Measurements from ENCODE around the gene C16orf95. TPM values are rescaled to one million over a fixed set of nuclear protein-coding genes. Genes with fewer than 3 reads are reported as not detected.

The C16orf95 gene
- total and polyA plus RNA-seq, 7 experiments from 2014 or later, result 1.3 to 8.6 (median 2.7) TPM

DNA sequence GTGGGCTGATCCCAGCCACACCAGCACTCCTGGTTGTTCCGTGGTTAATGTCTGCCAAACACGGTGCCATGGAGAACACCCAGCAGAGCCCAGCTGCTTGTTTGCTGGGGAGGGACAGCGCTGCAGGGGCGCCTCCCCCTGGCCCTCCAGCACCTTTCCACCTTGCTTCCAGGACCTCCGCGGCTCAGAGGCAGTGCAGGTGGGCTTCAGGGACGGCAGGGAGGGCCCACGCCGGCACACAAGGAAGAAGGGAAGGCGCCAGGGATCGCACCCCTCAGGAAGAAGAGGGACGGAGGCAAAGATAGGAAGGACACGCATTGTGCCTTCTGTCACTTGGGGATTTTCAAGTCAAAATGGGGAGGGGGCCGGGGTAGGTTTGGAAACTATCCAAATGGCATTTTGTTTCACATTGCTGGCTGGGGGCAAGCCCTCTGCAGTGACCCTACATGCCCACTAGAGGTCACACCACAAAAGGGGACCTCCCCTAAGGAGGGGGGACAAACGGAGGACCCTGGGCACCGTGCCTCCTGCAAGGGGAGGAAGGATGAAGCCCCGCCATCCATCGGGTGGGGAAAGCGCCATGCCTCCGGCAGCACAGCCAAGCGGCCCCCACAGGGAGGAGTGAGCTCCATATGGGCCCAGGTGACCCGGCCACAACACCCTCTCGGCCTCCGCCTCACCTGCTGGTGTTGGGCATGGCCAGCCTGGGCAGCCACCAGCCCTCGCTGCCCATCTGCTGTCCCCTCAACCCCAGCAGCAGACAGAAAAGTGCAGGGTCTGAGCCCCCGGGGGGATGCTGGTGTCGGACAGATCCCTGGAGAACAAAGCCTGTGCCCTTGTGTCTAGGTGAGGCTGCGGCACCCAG, 7.5 kb upstream of the C16orf95 start:
- H3K4me1 ChIP-seq (ENCODE audit: control insufficient read depth in 2 of 2, insufficient read depth in 2 of 2, low read length in 2 of 2), result peaks cover 0 to 4% of the 10 kb centered on the region in 2 donors
- no peaks in the 10 kb centered on the region for H3K36me3 Mint-ChIP-seq
- peaks cover 0 to 20% (median 0%) of the 10 kb centered on the region in 3 experiments for H3K36me3 ChIP-seq (ENCODE audit: control insufficient read depth in 2 of 3, insufficient read depth in 3 of 3, low read length in 3 of 3)
- ATAC-seq (peak; percentile 88), DNase-seq (peak in 7 of 9 donors; percentile 30 to 49 (median 41))
- H3K27me3 Mint-ChIP-seq, result no peaks in the 10 kb centered on the region
- peaks cover 0 to 5% (median 4%) of the 10 kb centered on the region in 7 donors for H3K4me1 Mint-ChIP-seq
- CTCF ChIA-PET, result interaction anchor here (0.6 to 1.8 kb wide), 6 partner anchors 7 to 487 kb away, joined by 3 to 6 read pairs (median 4); no protein-coding TSS in a partner anchor
- H3K27ac Mint-ChIP-seq, result peak overlapping the region in 3 of 9 donors; percentile 32 to 59 (median 39)
- no peaks in the 10 kb centered on the region for H3K9me3 ChIP-seq (ENCODE audit: control insufficient read depth in 2 of 3, low read length in 3 of 3)
- no peaks in the 10 kb centered on the region for H3K9me3 Mint-ChIP-seq
- H3K27ac ChIP-seq (ENCODE audit: low read depth, low read length), result peak overlapping the region; percentile 20
- no peaks in the 10 kb centered on the region for H3K27me3 ChIP-seq (ENCODE audit: control insufficient read depth in 2 of 2, insufficient read depth in 2 of 2, low read length in 2 of 2)
- H3K4me3 Mint-ChIP-seq, result no peak overlapping the region
- intact Hi-C loops (cut with micrococcal nuclease), result loop anchor here in 1 of 2 donors (1.0 to 2.0 kb wide), 4 partner anchors 21 to 444 kb away; no protein-coding TSS in a partner anchor
- no peak overlapping the region for H3K4me3 ChIP-seq (ENCODE audit: low read length)
- POLR2A ChIA-PET, result interaction anchor here (0.6 kb wide), 2 partner anchors 135 to 452 kb away, joined by 3 read pairs; no protein-coding TSS in a partner anchor

DNA sequence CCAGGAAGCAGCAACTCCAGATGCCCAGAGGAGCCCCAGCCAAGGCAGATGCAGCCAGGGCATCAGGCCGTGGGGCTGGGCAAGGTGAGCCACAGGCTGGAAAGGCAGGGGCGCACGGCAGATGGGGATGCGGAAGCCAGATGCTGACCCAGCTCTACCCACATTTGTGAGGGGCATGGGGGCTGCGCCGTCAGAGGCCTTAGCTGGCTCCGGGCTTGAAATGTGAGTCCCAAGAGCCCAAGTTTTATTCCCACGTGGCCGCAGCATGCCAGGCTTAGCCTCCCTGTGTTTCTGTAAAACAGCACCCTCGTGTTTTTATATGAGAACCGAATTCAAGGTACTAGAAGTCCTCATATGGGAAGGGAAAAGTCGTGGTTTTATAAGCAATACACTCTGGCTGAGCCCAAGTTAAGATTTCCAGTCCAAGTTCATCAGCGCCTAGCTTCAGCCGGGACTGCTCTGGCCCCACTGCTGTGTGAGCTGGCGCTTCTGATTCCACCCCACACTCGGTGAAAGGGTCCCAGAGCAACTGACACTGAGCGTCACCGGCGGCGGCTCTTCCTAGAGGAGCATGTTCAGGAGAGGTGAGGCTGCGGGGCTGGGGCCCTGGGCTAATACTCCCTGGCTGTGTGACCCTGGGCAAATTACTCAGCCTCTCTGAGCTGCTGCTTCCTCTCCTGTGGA, 6.7 kb upstream of the C16orf95 start:
- no peaks in the 10 kb centered on the region for H3K27me3 ChIP-seq (ENCODE audit: control insufficient read depth in 2 of 2, insufficient read depth in 2 of 2, low read length in 2 of 2)
- H3K4me3 Mint-ChIP-seq, result no peak overlapping the region
- intact Hi-C loops (cut with micrococcal nuclease), result loop anchor here in 1 of 2 donors (1.0 to 2.0 kb wide), 4 partner anchors 21 to 445 kb away; no protein-coding TSS in a partner anchor
- no peak for ATAC-seq
- DNase-seq, result no peak
- peaks cover 0 to 4% of the 10 kb centered on the region in 2 donors for H3K4me1 ChIP-seq (ENCODE audit: control insufficient read depth in 2 of 2, insufficient read depth in 2 of 2, low read length in 2 of 2)
- H3K36me3 Mint-ChIP-seq, result no peaks in the 10 kb centered on the region
- no peak overlapping the region for H3K27ac Mint-ChIP-seq
- H3K9me3 ChIP-seq (ENCODE audit: control insufficient read depth in 2 of 3, low read length in 3 of 3), result no peaks in the 10 kb centered on the region
- no peaks in the 10 kb centered on the region for H3K9me3 Mint-ChIP-seq
- POLR2A ChIA-PET, result no interaction called here
- CTCF ChIA-PET, result interaction anchor here (0.8 to 1.8 kb wide), 5 partner anchors 8 to 75 kb away, joined by 3 to 6 read pairs (median 3); no protein-coding TSS in a partner anchor
- no peak overlapping the region for H3K4me3 ChIP-seq (ENCODE audit: low read length)
- no peak overlapping the region for H3K27ac ChIP-seq (ENCODE audit: low read depth, low read length)
- H3K27me3 Mint-ChIP-seq, result no peaks in the 10 kb centered on the region
- H3K4me1 Mint-ChIP-seq, result peaks cover under 1 to 7% (median 5%) of the 10 kb centered on the region in 7 donors
- H3K36me3 ChIP-seq (ENCODE audit: control insufficient read depth in 2 of 3, insufficient read depth in 3 of 3, low read length in 3 of 3), result peaks cover 0 to 13% (median 0%) of the 10 kb centered on the region in 3 experiments

DNA sequence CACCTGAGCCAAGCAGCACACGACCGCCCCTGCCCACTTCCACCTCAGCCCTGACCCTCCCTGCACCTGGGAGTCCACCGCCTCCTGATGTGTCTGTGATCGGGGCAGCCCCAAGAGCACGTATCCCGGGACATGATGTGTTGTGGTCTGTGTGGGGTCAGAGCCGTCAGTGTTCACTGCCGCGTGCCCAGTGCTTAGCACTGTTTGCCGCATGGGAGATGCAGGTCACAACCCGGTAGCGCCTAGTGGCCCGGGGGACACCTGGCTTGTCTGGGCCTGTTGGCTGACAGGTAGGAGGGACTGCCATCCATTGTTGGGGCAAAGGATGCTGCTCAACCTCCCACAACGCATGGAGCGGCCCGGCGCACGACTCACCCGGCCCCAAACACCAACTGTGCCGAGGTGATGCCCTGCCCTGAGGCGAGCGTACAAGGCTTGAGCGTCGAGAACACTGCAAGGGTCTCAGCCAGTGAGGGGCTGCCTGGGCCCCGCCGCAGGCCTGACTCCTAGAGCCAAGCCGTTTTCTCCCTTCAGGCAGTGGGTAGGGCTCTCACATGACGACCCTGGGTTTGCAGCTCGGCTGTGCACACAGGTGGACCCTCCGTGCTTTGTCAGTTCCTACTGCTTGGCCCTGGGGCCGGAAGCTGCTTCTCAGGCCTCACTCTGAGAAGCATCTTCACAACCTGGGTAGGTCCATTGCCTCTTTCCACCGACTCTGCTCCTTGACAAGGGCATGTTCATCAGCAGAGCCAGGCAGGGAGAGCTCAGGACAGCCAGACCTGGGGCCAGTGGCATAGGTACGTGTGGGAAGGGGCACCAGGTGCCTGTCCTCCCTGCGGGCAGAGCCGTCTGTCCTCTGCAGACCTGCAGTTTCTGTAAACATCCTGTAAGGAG, 5.9 kb upstream of the C16orf95 start:
- Histone ChIP-seq H3K27ac (ENCODE audit: low read depth, low read length) (no peak overlapping the region), H3K4me1 (ENCODE audit: control insufficient read depth in 2 of 2, insufficient read depth in 2 of 2, low read length in 2 of 2) (peaks cover 6 to 9% of the 10 kb centered on the region in 2 donors), H3K36me3 (ENCODE audit: control insufficient read depth in 2 of 3, insufficient read depth in 3 of 3, low read length in 3 of 3) (peaks cover 0 to 5% (median 0%) of the 10 kb centered on the region in 3 experiments), H3K27me3 (ENCODE audit: control insufficient read depth in 2 of 2, insufficient read depth in 2 of 2, low read length in 2 of 2) (no peaks in the 10 kb centered on the region), H3K9me3 (ENCODE audit: control insufficient read depth in 2 of 3, low read length in 3 of 3) (no peaks in the 10 kb centered on the region), H3K4me3 (ENCODE audit: low read length) (no peak overlapping the region)
- CTCF ChIA-PET, result interaction anchor here (0.8 to 1.5 kb wide), 5 partner anchors 9 to 313 kb away, joined by 3 to 4 read pairs (median 3); no protein-coding TSS in a partner anchor
- ATAC-seq (no peak), DNase-seq (no peak)
- intact Hi-C loops (cut with micrococcal nuclease), result no loop called here
- Mint-ChIP-seq H3K27me3 (no peaks in the 10 kb centered on the region), H3K27ac (no peak overlapping the region), H3K9me3 (no peaks in the 10 kb centered on the region), H3K4me1 (peaks cover 9 to 15% (median 13%) of the 10 kb centered on the region in 7 donors), H3K4me3 (no peak overlapping the region), H3K36me3 (peaks cover 0 to 4% (median 0%) of the 10 kb centered on the region in 5 donors)
- POLR2A ChIA-PET, result interaction anchor here (1.8 kb wide), 1 partner anchor 65 kb away, joined by 4 read pairs; no protein-coding TSS in a partner anchor

DNA sequence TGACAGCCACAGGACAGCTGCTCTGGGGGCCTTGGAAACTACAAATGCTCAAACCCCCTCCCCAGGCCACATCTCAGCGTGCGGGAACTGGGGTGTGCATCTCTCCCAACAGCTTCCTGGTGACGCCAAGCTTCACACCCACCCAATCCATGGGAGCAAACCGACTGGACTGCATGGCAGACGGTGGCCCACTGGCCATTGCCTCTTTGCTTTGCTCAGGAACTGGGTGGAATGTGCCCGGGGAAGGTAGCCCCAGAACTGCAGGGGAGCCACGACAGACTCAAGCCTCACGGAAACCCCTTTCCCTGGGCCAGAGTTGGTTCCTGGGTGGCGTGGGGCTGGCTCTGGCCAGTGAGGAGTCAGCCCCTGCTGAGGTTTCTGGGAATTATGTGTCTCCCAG, 5.2 kb upstream of the C16orf95 start:
- Mint-ChIP-seq H3K4me3 (no peak overlapping the region), H3K27ac (no peak overlapping the region), H3K27me3 (no peaks in the 10 kb centered on the region), H3K4me1 (peaks cover 11 to 22% (median 18%) of the 10 kb centered on the region in 7 donors), H3K36me3 (peaks cover 0 to 6% (median 0%) of the 10 kb centered on the region in 5 donors), H3K9me3 (peaks cover 0 to under 1% (median 0%) of the 10 kb centered on the region in 11 donors)
- H3K27me3 ChIP-seq (ENCODE audit: control insufficient read depth in 2 of 2, insufficient read depth in 2 of 2, low read length in 2 of 2), result no peaks in the 10 kb centered on the region
- H3K9me3 ChIP-seq (ENCODE audit: control insufficient read depth in 2 of 3, low read length in 3 of 3), result no peaks in the 10 kb centered on the region
- H3K36me3 ChIP-seq (ENCODE audit: control insufficient read depth in 2 of 3, insufficient read depth in 3 of 3, low read length in 3 of 3), result peaks cover 0 to 3% (median 0%) of the 10 kb centered on the region in 3 experiments
- POLR2A ChIA-PET, result interaction anchor here (0.8 to 1.8 kb wide), 2 partner anchors 59 to 66 kb away, joined by 3 to 4 read pairs; no protein-coding TSS in a partner anchor
- no peak overlapping the region for H3K27ac ChIP-seq (ENCODE audit: low read depth, low read length)
- H3K4me1 ChIP-seq (ENCODE audit: control insufficient read depth in 2 of 2, insufficient read depth in 2 of 2, low read length in 2 of 2), result peaks cover 11 to 12% of the 10 kb centered on the region in 2 donors
- ATAC-seq (no peak), DNase-seq (no peak)
- intact Hi-C loops (cut with micrococcal nuclease), result no loop called here
- CTCF ChIA-PET, result interaction anchor here (0.5 to 1.1 kb wide), 3 partner anchors 38 to 314 kb away, joined by 3 to 4 read pairs (median 4); no protein-coding TSS in a partner anchor
- no peak overlapping the region for H3K4me3 ChIP-seq (ENCODE audit: low read length)

DNA sequence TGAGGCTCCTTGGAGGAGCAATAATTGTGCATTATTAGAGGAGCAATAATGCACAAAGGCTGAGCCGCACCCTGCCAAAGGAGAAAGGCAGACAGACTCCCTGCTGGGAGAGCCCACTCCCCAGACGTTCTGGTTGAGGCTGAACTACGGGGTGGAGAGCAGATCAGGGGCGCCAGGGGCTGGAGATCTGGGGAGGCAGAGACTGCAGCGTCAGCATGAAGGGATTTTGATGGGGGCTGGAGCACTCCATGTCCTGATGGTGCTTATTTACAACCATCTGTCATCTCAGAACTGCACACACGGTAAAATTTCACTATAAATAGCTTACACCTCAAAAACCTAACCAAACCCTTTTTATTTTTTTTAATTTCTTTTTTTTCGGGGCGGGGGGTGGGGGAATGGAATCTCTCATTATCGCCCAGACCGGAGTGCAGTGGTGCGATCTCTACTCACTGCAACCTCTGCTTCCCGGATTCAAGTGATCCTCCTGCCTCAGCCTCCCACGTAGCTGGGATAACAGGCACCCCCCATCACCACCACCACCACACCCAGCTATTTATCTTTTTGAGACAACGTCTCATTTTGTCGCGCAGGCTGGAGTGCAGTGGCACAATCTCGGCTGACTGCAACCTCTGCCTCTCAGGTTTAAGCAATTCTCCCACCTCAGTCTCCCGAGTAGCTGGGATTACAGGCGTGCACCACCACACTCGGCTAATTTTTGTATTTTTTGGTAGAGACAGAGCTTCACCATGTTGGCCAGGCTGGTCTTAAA, 4.3 kb upstream of the C16orf95 start:
- Histone ChIP-seq H3K4me1 (ENCODE audit: control insufficient read depth in 2 of 2, insufficient read depth in 2 of 2, low read length in 2 of 2) (peaks cover 11 to 12% of the 10 kb centered on the region in 2 donors), H3K27ac (ENCODE audit: low read depth, low read length) (no peak overlapping the region), H3K4me3 (ENCODE audit: low read length) (no peak overlapping the region), H3K9me3 (ENCODE audit: control insufficient read depth in 2 of 3, low read length in 3 of 3) (no peaks in the 10 kb centered on the region), H3K36me3 (ENCODE audit: control insufficient read depth in 2 of 3, insufficient read depth in 3 of 3, low read length in 3 of 3) (peaks cover 0 to 6% (median 0%) of the 10 kb centered on the region in 3 experiments), H3K27me3 (ENCODE audit: control insufficient read depth in 2 of 2, insufficient read depth in 2 of 2, low read length in 2 of 2) (no peaks in the 10 kb centered on the region)
- H3K27ac Mint-ChIP-seq, result peak overlapping the region in 2 of 9 donors; percentile 7 to 82
- H3K4me3 Mint-ChIP-seq, result no peak overlapping the region
- POLR2A ChIA-PET, result interaction anchor here (0.6 to 1.8 kb wide), 4 partner anchors 26 to 78 kb away, joined by 3 to 4 read pairs (median 3); no protein-coding TSS in a partner anchor
- DNase-seq (no peak), ATAC-seq (no peak)
- CTCF ChIA-PET, result interaction anchor here (0.5 to 1.1 kb wide), 3 partner anchors 39 to 315 kb away, joined by 3 to 4 read pairs (median 4); no protein-coding TSS in a partner anchor
- peaks cover 11 to 26% (median 17%) of the 10 kb centered on the region in 7 donors for H3K4me1 Mint-ChIP-seq
- peaks cover 0 to 5% (median 0%) of the 10 kb centered on the region in 11 donors for H3K9me3 Mint-ChIP-seq
- peaks cover 0 to 2% (median 0%) of the 10 kb centered on the region in 5 donors for H3K27me3 Mint-ChIP-seq
- peaks cover 0 to 6% (median 0%) of the 10 kb centered on the region in 5 donors for H3K36me3 Mint-ChIP-seq
- intact Hi-C loops (cut with micrococcal nuclease), result no loop called here

All from naive thymus-derived CD4-positive, alpha-beta T cell (primary cell).